Ovary (tissue), 1 donor: Measurements from ENCODE around the gene ARMC8.

Experiments
- EP300 ChIP-seq: sonication (generic); formaldehyde crosslinking; IDR thresholded peaks from one replicate; pipeline ENCODE4 v1.6.1; 2017; ENCODE audit warnings: antibody characterized with exemption
- POLR2A ChIP-seq: fragments of 450-650 bp; IDR thresholded peaks from one replicate; pipeline ENCODE4 v1.6.1; 2017; ENCODE audit warnings: antibody characterized with exemption, mild to moderate bottlenecking, moderate library complexity

- TF ChIP-seq EP300 = no peak
- TF ChIP-seq POLR2A = no peak
Observed at GRCh38 chr3:138284079-138284478, 97.0 kb downstream of the ARMC8 start.
